ENCODE measurements around the gene MCCD1.
"Not testable (repeated sequence)": the region's sequence is repeated elsewhere in the genome, so short reads cannot be mapped to it uniquely, and the experiment has no call there.

Gene MCCD1

DNA sequence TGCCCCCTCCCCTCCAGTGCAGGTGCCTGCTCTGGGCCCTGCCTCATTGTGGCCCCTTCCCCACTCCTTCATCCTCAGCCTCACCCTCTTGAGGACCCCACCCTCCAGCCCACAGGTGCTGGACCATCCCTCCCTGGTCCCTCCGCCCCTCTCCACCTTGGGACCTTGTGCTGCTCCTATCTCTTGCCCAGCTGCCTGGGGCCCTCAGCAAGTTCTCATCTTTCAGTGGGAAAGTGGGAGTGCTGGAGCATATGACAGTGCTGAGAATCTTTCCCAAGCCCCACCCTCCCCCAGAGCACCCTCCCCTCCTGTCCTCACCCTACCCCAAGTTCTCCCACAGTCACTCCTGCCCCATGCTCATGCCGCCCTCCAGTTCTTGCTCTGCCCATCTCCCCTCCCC, 29.1 kb upstream of the MCCD1 start:
- CTCF ChIA-PET; H3K4me3 ChIP-seq (ENCODE audit: low read depth, low read length); H3K27ac ChIP-seq (ENCODE audit: extremely low read depth, low read depth, low read length); H3K4me1 ChIP-seq (ENCODE audit: control insufficient read depth, insufficient read depth, low read length); H3K9me3 ChIP-seq (ENCODE audit: control insufficient read depth, insufficient read depth, low read depth, low read length); H3K36me3 ChIP-seq (ENCODE audit: control insufficient read depth in 2 of 2, insufficient read depth in 1 of 2, low read length in 2 of 2): not testable (repeated sequence)
- peak; percentile 21; the same call in 1 of the 2 replicates for TF ChIP-seq SP3 (tag by site-specific recombination; IDR thresholded peaks at IDR 0.05)
- TF ChIP-seq, protein P1, sequence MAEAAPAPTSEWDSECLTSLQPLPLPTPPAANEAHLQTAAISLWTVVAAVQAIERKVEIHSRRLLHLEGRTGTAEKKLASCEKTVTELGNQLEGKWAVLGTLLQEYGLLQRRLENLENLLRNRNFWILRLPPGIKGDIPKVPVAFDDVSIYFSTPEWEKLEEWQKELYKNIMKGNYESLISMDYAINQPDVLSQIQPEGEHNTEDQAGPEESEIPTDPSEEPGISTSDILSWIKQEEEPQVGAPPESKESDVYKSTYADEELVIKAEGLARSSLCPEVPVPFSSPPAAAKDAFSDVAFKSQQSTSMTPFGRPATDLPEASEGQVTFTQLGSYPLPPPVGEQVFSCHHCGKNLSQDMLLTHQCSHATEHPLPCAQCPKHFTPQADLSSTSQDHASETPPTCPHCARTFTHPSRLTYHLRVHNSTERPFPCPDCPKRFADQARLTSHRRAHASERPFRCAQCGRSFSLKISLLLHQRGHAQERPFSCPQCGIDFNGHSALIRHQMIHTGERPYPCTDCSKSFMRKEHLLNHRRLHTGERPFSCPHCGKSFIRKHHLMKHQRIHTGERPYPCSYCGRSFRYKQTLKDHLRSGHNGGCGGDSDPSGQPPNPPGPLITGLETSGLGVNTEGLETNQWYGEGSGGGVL (tag by site-specific recombination; IDR thresholded peaks at IDR 0.05): 0 out of 2 replicates have a peak, but pooled peaks have one; percentile 7
- TF ChIP-seq KLF1 (tag by site-specific recombination; IDR thresholded peaks at IDR 0.05): peak; percentile 87
- TF ChIP-seq SP2 (tag by site-specific recombination; IDR thresholded peaks at IDR 0.05): peak; percentile 17; the same call in 1 of the 2 replicates
- POLR2A ChIA-PET: interaction anchor here (0.7 kb wide), 1 partner anchor 42 kb away, joined by 3 read pairs; the partner anchor contains the start of gene DDX39B

GRCh38 chr6:31502586-31502985, 26.2 kb upstream of the MCCD1 start:
- H3K4me1 ChIP-seq (ENCODE audit: control insufficient read depth, insufficient read depth, low read length): no peaks in the 10 kb centered on the region
- CTCF ChIA-PET: interaction anchor here (0.6 to 2.5 kb wide), 3 partner anchors 9 to 136 kb away, joined by 3 to 10 read pairs (median 8); no protein-coding TSS in a partner anchor
- no peaks in the 10 kb centered on the region for H3K9me3 ChIP-seq (ENCODE audit: control insufficient read depth, insufficient read depth, low read depth, low read length)
- POLR2A ChIA-PET: interaction anchor here (0.8 to 1.4 kb wide), 3 partner anchors 27 to 119 kb away, joined by 3 to 5 read pairs (median 4); partner anchors contain the start of gene DDX39B
- H3K4me3 ChIP-seq (ENCODE audit: low read depth, low read length): no peak overlapping the region
- H3K36me3 ChIP-seq (ENCODE audit: control insufficient read depth in 2 of 2, insufficient read depth in 1 of 2, low read length in 2 of 2): peaks cover 0 to 20% of the 10 kb centered on the region in 2 experiments; a peak in 1 of 3 replicates
- TF ChIP-seq PRDM1 (tag by site-specific recombination; IDR thresholded peaks at IDR 0.05): peak; percentile 40; the same call in 1 of the 2 replicates
- TF ChIP-seq ZBTB20 (tag by site-specific recombination; IDR thresholded peaks at IDR 0.05): no peak
- no peak for TF ChIP-seq ZNF561 (tag by site-specific recombination; IDR thresholded peaks at IDR 0.05; ENCODE audit: borderline replicate concordance)
- no peak overlapping the region for H3K27ac ChIP-seq (ENCODE audit: extremely low read depth, low read depth, low read length)

- CTCF ChIA-PET: interaction anchor here (0.6 kb wide), 1 partner anchor 9 kb away, joined by 3 read pairs; no protein-coding TSS in a partner anchor
- POLR2A ChIA-PET; H3K4me3 ChIP-seq (ENCODE audit: low read depth, low read length); H3K4me1 ChIP-seq (ENCODE audit: control insufficient read depth, insufficient read depth, low read length); H3K27ac ChIP-seq (ENCODE audit: extremely low read depth, low read depth, low read length); H3K9me3 ChIP-seq (ENCODE audit: control insufficient read depth, insufficient read depth, low read depth, low read length): not testable (repeated sequence)
- peaks cover 0 to 37% of the 10 kb centered on the region in 2 experiments; a peak in 2 of 3 replicates for H3K36me3 ChIP-seq (ENCODE audit: control insufficient read depth in 2 of 2, insufficient read depth in 1 of 2, low read length in 2 of 2)
These were observed 19.7 kb upstream of the MCCD1 start for GRCh38 chr6:31509036-31509435.

GRCh38 chr6:31510007-31510406, 18.8 kb upstream of the MCCD1 start:
- ChIA-PET CTCF (no interaction called here), POLR2A (interaction anchor here (1.3 kb wide), 1 partner anchor 16 kb away, joined by 3 read pairs; no protein-coding TSS in a partner anchor)
- H3K4me1 ChIP-seq (ENCODE audit: control insufficient read depth, insufficient read depth, low read length): no peaks in the 10 kb centered on the region
- no peaks in the 10 kb centered on the region for H3K9me3 ChIP-seq (ENCODE audit: control insufficient read depth, insufficient read depth, low read depth, low read length)
- H3K27ac ChIP-seq (ENCODE audit: extremely low read depth, low read depth, low read length): no peak overlapping the region
- no peak overlapping the region for H3K4me3 ChIP-seq (ENCODE audit: low read depth, low read length)
- no peak for TF ChIP-seq ZNF37A (tag by site-specific recombination; IDR thresholded peaks at IDR 0.05)
- no peak for TF ChIP-seq ZNF596 (tag by site-specific recombination; IDR thresholded peaks at IDR 0.05)
- TF ChIP-seq ZNF544 (tag by site-specific recombination; IDR thresholded peaks at IDR 0.05): peak; percentile 100
- peaks cover 0 to 37% of the 10 kb centered on the region in 2 experiments; a peak in 2 of 3 replicates for H3K36me3 ChIP-seq (ENCODE audit: control insufficient read depth in 2 of 2, insufficient read depth in 1 of 2, low read length in 2 of 2)

DNA sequence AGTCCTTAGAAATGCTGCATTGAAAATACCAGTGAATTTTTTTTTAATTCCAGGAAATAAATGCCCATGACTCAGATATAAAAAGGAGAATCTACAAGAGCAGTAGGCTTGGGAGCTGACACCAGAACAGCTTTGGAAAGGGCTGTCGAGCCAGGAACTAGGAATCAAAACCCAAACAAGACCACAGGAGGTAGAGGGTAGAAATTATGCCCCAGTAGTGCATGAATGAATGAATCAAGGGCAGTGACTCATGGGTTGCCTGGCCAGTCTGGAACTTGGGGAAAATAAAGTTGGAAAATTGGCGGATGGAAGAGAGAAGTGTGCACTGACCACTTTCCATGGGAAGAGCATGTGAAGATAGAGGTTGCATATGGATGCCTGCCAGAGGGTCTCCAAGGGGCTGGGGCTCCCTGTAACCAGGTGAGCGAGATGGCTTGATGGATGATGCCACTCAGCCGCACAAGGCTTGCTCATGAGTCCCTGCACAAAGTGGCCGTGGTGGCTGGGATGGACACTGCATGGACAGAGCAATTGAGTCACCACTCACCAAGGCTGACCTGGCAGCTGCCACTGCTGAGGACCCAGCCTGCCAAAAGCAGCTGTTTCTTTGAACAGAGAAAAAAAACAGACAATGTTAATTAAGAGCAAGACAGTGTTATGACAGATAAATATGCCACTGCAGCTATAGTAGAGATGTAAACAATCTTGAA, 15.2 kb upstream of the MCCD1 start:
- peaks cover 0 to 8% of the 10 kb centered on the region in 2 experiments; a peak in 2 of 3 replicates for H3K36me3 ChIP-seq (ENCODE audit: control insufficient read depth in 2 of 2, insufficient read depth in 1 of 2, low read length in 2 of 2)
- ChIA-PET CTCF (interaction anchor here (0.6 to 2.0 kb wide), 3 partner anchors 20 to 112 kb away, joined by 3 to 10 read pairs (median 6); partner anchors contain the start of gene ATP6V1G2), POLR2A (no interaction called here)
- no peak for TF ChIP-seq ZNF354C (tag by site-specific recombination; IDR thresholded peaks at IDR 0.05; ENCODE audit: borderline replicate concordance, low read depth)
- no peak for TF ChIP-seq ZNF473 (tag by site-specific recombination; IDR thresholded peaks at IDR 0.05)
- TF ChIP-seq ZNF174 (tag by site-specific recombination; IDR thresholded peaks at IDR 0.05): no peak
- no peak for TF ChIP-seq SP2 (tag by site-specific recombination; IDR thresholded peaks at IDR 0.05)
- no peak for TF ChIP-seq MEIS1 (CRISPR knock-in tag; IDR thresholded peaks at IDR 0.05; ENCODE audit: borderline replicate concordance)
- TF ChIP-seq ZNF221 (tag by site-specific recombination; IDR thresholded peaks at IDR 0.05; ENCODE audit: borderline replicate concordance): no peak
- no peak for TF ChIP-seq HOXD13 (CRISPR knock-in tag; IDR thresholded peaks at IDR 0.05; ENCODE audit: borderline replicate concordance)
- TF ChIP-seq ZNF37A (tag by site-specific recombination; IDR thresholded peaks at IDR 0.05): no peak
- TF ChIP-seq ZNF792 (tag by site-specific recombination; IDR thresholded peaks at IDR 0.05): no peak
- no peak for TF ChIP-seq GLI4 (tag by site-specific recombination; IDR thresholded peaks at IDR 0.05)
- TF ChIP-seq ZNF514 (tag by site-specific recombination; IDR thresholded peaks at IDR 0.05): no peak
- no peaks in the 10 kb centered on the region for H3K4me1 ChIP-seq (ENCODE audit: control insufficient read depth, insufficient read depth, low read length)
- H3K9me3 ChIP-seq (ENCODE audit: control insufficient read depth, insufficient read depth, low read depth, low read length): no peaks in the 10 kb centered on the region
- H3K4me3 ChIP-seq (ENCODE audit: low read depth, low read length): no peak overlapping the region
- H3K27ac ChIP-seq (ENCODE audit: extremely low read depth, low read depth, low read length): no peak overlapping the region
